ENCODE measurements around the gene TPTE2. TPM values are rescaled to one million over a fixed set of nuclear protein-coding genes. Genes with fewer than 3 reads are reported as not detected.

Gene TPTE2
- total RNA-seq, 2 experiments from 2014 or later, result not detected

GRCh38 chr13:19382111-19382510 lies 179.2 kb downstream of the TPTE2 start:
- Mint-ChIP-seq H3K4me3 (no peak overlapping the region), H3K36me3 (ENCODE audit: low read depth) (no peaks in the 10 kb centered on the region), H3K27me3 (ENCODE audit: low read depth) (peaks cover 6% of the 10 kb centered on the region), H3K9me3 (no peaks in the 10 kb centered on the region), H3K27ac (no peak overlapping the region), H3K4me1 (ENCODE audit: low read depth) (no peaks in the 10 kb centered on the region)
- DNase-seq, result no peak
- intact Hi-C loops (cut with micrococcal nuclease), result no loop called here
- CTCF ChIA-PET, result no interaction called here

Other genes starting within 250 kb of the TPTE2 start
- 10 to 100 TPM; 20.6 to 21.5 TPM for gene MPHOSPH8, start 72.1 kb upstream of the TPTE2 start, total RNA-seq
- 10 to 100 TPM; 46.5 to 48.2 TPM for gene PSPC1, start 221.4 kb upstream of the TPTE2 start, total RNA-seq

Measured in activated naive CD4-positive, alpha-beta T cell treated with anti-CD3 and anti-CD28 coated beads for 36 hours (primary cell).